Stimulated activated CD8-positive, alpha-beta memory T cell treated with anti-CD3 and anti-CD28 coated beads, Interleukin-15, amount 100 ng/mL, for 1 hour (primary cell): ENCODE data around the gene CDCA4.
"Not testable (repeated sequence)": the region's sequence is repeated elsewhere in the genome, so short reads cannot be mapped to it uniquely, and the experiment has no call there.

ENCODE experiments used
- DNase-seq: peaks from one replicate; pipeline ENCODE4 v3.0.0-alpha.2; 2020; ENCODE audit warnings: low read depth

The CDCA4 gene

DNA sequence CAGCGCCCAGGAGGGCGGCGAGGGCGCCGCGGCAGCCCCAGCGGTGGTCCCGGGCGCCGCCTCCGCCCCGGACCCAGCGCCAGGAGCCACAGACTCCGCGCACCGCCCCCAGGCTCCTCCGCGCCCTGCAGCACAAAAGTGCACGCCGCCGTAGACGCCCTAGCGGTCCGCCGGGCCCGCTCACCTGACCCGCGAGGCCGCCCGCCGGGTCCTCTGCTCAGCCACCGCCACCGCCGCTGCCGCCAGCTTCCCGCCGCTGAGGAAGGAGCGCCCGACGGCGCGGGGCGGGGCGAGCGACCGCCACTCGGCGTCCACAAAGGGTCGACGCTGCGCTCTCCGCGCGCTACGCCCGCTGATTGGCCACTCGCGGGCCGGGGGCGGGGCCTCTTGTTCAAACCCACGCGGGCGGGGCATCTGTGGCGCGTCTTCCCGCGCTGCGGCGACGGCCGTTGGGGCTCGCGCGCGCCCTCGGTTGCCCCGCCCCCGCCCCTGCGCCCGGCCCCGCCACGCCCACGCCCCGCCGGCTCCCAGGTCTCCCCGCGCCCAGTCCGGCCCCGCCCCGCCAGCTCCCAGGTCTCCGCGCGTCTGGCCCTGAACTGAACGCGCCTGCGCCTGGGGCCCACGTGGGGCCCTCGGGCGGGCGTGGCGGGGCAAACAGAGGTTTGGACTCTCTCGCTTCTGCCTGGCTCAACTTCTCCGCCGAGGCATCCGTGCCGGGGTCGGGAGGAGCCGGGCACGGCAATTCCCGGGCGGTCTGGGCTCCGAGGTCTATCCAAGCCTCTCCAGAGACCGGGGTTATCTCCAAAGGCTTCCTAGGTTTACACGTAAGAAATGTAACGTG lies at the start of gene CDCA4:
Gene CDCA4, minus strand, starts transcription at position 269 of the 841 bp plus-strand sequence. CDS start 9,154 bp downstream, outside the sequence.
- peak; percentile 91 for DNase-seq

DNA sequence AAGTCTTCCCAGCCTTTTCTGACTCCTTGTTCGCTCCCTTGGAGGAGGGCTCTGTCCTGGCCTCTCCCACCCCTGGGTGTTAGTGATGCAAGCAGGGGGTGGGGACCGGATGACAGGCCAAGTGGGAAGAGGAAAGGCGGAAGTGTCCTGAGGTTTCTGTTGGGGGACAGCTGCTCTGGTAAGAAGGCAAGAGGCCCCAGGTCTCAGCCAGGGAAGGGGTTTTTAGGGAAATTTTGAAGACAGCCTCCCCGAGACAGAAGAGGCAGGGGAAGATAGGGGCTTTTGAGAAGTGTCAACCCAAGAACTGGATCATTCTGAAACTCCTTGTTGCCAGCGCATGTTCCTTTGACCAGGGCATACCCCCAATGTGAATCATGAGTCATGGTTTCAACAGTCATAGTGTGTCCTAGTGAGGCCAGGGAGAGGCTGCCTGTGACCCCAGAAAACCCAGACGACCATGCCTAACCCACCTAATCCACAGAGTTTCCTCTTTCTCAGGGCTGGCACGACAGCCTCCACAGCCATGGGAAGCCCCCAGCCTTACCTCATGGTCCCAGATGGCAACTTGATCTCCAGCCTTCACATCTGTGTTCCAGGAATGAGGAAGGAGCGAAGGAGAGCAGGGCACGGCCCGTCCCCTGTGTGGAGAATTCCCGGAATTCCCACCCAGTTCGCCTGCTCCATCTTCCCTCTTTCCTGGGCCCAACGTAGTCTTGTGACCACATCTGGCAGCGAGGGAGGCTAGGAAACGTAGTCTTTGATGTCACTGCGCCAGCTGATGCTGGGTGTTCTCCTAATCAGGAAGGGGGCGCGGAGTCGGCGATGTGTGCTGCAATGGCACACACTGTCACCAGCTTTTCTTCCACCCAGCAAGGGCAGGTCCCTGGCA lies 49.2 kb upstream of the CDCA4 start:
- DNase-seq = no peak

DNA sequence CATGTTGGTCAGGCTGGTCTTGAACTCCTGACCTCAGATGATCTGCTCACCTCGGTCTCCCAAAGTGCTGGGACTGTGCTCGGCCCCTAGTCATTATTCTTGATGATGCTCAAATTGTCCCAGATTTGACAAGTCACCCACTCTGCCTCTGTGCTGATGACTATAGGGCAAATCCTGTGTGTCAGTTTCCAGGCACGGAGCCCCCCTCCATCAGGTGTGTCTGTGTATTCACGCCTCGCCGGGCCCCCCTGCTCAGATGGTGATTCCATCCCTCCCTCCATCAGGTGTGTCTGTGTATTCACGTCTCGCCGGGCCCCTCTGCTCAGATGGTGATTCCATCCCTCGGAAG lies 48.6 kb upstream of the CDCA4 start:
- no peak for DNase-seq

DNA sequence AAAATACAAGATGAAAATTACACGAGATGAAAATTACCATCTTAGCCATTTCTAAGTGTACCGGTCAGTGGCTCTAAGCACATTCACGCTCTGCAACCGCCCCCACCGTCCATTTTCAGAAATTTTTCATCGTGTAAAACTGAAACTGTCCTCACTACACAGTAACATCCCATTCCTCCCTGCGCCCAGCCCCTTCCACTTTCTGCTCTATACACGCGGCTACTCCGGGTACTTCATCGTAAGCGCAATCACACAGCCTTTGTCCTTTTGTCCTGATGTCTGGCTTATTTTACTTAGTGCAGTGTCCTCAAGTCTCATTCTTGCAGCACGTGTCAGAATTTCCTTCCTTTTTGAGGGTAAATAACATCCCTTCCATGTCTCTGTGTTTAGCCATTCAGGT lies 47.9 kb upstream of the CDCA4 start:
- DNase-seq = no peak

DNA sequence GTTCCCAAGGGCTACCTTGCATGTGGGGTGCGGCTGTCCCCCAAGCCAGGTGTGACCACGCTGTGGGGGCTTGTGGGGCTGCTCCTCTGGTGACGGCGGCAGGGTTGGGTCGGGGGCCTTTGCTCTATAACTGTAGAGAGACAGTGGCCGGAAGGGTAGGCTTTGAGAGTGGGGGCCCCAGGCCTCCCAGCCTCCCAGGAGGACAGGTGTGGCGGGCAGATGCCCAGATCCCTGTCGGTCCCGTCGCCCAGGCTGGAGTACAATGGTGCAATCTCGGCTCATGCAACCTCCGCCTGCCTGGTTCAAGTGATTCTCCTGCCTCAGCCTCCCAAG lies 47.1 kb upstream of the CDCA4 start:
- no peak for DNase-seq

GRCh38 chr14:105067140-105067968 lies 46.5 kb upstream of the CDCA4 start:
- DNase-seq = no peak

GRCh38 chr14:105066240-105067071 lies 45.6 kb upstream of the CDCA4 start:
- DNase-seq = no peak

GRCh38 chr14:105065280-105066228 lies 44.7 kb upstream of the CDCA4 start, which contains the start of gene GPR132:
GPR132 (minus strand) TSS chr14:105065430; CDS start chr14:105055420, 10,010 bp downstream.
- DNase-seq = peak; percentile 77

- DNase-seq = no peak
Observed at GRCh38 chr14:105064721-105065143, 43.8 kb upstream of the CDCA4 start.

GRCh38 chr14:105064001-105064400 lies 43.1 kb upstream of the CDCA4 start:
- no peak for DNase-seq

GRCh38 chr14:105063506-105063905 lies 42.6 kb upstream of the CDCA4 start:
- DNase-seq = not testable (repeated sequence)

DNA sequence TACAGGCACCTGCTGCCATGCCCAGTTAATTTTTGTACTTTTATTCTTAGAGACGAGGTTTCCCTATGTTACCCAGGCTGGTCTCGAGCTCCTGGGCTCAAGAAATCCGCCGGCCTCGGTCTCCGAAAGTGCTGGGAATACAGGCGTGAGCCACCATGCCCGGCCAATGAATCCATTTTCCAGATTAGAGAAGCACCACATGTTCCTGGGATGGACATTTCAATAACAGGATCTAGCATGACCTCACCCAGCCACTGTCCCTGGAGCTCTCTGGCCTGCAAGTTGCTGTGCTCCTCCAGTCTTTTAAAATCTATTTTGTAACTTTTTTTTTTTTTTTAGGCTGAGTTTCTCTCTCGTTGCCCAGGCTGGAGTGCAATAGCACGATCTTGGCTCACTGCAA lies 42.2 kb upstream of the CDCA4 start:
- DNase-seq = no peak

DNA sequence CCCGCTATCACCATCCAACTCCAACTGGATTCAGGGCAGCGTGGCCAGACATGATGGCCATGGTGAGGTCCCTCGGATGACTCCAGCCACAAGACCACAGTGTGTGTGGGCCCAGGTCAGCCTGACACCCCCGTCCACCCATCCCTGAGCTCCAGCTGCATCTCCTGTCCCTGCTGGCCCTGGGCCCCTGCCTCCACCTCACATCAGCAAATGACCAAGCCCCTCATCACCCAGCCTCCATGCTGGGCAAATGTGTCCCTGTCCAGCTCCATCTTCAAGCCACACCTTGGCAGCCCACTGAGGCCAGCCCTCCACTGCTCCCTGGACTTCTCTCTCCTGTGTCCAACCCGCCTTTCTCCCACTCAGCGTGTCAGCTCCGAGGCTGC lies 41.2 kb upstream of the CDCA4 start:
- DNase-seq = no peak

GRCh38 chr14:105061428-105062047 lies 40.7 kb upstream of the CDCA4 start:
- no peak for DNase-seq

GRCh38 chr14:105060751-105061427 lies 40.0 kb upstream of the CDCA4 start:
- no peak for DNase-seq

- no peak for DNase-seq
Observed at GRCh38 chr14:105059925-105060565, 39.2 kb upstream of the CDCA4 start.

GRCh38 chr14:105059035-105059924 lies 38.4 kb upstream of the CDCA4 start:
- no peak for DNase-seq
